Left ventricle myocardium inferior (tissue), 1 donor: ENCODE data around the gene ZFHX3. TPM values are rescaled to one million over a fixed set of nuclear protein-coding genes. Genes with fewer than 3 reads are reported as not detected.

ENCODE experiments used
- DNase-seq: peaks from one replicate; pipeline ENCODE4 v3.0.0-alpha.2; 2020
- H3K27ac ChIP-seq: fragments of 200-600 bp; replicated peaks from 2 replicates; pipeline ENCODE4 v1.8.0; 2021
- H3K27me3 ChIP-seq: fragments of 200-600 bp; 2 replicates; pipeline ENCODE4 v1.8.0; 2021; ENCODE audit warnings: low read depth
- H3K36me3 ChIP-seq: fragments of 200-600 bp; 2 replicates; pipeline ENCODE4 v1.8.0; 2021
- H3K4me1 ChIP-seq: fragments of 200-600 bp; 2 replicates; pipeline ENCODE4 v1.8.0; 2021
- H3K4me3 ChIP-seq: fragments of 200-600 bp; 2 replicates; pipeline ENCODE4 v1.8.0; 2021; ENCODE audit warnings: mild to moderate bottlenecking, moderate library complexity
- H3K9me3 ChIP-seq: fragments of 200-600 bp; replicated peaks from 2 replicates; pipeline ENCODE4 v1.8.0; 2021
- intact Hi-C: fragments of 100-400 bp; cut with micrococcal nuclease; formaldehyde crosslinking; loops from one replicate; pipeline ENCODE4 v1.11.0; 2022
- total RNA-seq: library from RNA; stranded (reverse); fragmentation: NEBNext Ultra II Directional; extraction: Animal tissue kit (Norgen Biotek cat#: 25700); gene quantifications from one replicate; pipeline ENCODE4 v1.2.1, GENCODE V29; 2021
- TF ChIP-seq, protein P1 (sequence below): fragments of 200-600 bp; IDR thresholded peaks from 2 replicates; pipeline ENCODE4 v1.8.0; 2021; ENCODE audit warnings: antibody characterized with exemption, mild to moderate bottlenecking, borderline replicate concordance
- donor health status: DM: no; HTN: yes; CAD: no; lungs with severe emphysema.

The ZFHX3 gene
- total RNA-seq, 1 donor from 2014 or later = 9.6 TPM

DNA sequence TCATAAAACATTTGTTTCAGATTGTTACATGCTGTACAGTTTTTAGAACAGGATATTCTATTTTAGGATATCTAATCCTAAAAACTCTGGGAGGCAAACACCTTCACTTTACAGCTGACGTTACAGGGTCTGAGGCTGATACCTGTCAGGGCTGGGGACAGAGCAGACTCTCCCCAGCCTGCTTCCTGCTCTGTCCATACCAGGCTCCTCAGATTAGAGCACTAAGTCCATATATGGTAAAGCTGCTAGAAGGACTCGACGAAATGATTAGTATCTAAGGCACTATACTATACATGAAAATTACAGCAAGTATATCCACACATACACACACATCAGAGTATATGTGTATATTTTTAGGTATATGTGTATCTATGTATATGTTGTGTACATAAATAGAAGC lies 125.2 kb downstream of the ZFHX3 start:
- Histone ChIP-seq H3K36me3 (no peaks in the 10 kb centered on the region), H3K27me3 (no peaks in the 10 kb centered on the region), H3K9me3 (peaks cover 7% of the 10 kb centered on the region), H3K27ac (no peak overlapping the region), H3K4me1 (peaks cover 22% of the 10 kb centered on the region), H3K4me3 (no peak overlapping the region)
- no peak for DNase-seq
- intact Hi-C loops = no loop called here
- TF ChIP-seq, protein P1, sequence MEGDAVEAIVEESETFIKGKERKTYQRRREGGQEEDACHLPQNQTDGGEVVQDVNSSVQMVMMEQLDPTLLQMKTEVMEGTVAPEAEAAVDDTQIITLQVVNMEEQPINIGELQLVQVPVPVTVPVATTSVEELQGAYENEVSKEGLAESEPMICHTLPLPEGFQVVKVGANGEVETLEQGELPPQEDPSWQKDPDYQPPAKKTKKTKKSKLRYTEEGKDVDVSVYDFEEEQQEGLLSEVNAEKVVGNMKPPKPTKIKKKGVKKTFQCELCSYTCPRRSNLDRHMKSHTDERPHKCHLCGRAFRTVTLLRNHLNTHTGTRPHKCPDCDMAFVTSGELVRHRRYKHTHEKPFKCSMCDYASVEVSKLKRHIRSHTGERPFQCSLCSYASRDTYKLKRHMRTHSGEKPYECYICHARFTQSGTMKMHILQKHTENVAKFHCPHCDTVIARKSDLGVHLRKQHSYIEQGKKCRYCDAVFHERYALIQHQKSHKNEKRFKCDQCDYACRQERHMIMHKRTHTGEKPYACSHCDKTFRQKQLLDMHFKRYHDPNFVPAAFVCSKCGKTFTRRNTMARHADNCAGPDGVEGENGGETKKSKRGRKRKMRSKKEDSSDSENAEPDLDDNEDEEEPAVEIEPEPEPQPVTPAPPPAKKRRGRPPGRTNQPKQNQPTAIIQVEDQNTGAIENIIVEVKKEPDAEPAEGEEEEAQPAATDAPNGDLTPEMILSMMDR = no peak

DNA sequence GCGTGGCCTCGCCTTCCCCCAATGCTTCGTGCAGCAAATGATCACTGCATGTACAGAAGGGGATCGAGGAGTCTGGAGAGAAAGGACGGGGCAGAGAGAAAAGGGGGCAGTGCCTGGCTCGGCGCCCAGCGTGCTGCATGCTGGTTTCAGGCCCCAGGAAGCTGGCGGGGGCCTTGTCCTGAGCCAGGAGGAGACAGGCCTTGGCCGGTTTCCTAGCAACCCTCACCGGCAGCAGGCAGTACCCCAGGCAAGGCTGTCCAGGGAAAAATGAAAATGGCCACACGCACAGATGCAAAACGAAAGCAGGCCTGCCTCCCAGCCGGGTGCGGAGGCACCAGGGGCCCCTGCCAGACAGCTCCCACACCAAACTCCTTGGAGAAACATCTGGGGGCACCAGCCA lies 126.3 kb downstream of the ZFHX3 start:
- H3K4me1 ChIP-seq = peaks cover 16% of the 10 kb centered on the region
- no peaks in the 10 kb centered on the region for H3K36me3 ChIP-seq
- no peak overlapping the region for H3K4me3 ChIP-seq
- DNase-seq = no peak
- H3K27me3 ChIP-seq = no peaks in the 10 kb centered on the region
- no peak overlapping the region for H3K27ac ChIP-seq
- TF ChIP-seq, protein P1 = no peak
- peaks cover 7% of the 10 kb centered on the region for H3K9me3 ChIP-seq
- intact Hi-C loops = no loop called here

DNA sequence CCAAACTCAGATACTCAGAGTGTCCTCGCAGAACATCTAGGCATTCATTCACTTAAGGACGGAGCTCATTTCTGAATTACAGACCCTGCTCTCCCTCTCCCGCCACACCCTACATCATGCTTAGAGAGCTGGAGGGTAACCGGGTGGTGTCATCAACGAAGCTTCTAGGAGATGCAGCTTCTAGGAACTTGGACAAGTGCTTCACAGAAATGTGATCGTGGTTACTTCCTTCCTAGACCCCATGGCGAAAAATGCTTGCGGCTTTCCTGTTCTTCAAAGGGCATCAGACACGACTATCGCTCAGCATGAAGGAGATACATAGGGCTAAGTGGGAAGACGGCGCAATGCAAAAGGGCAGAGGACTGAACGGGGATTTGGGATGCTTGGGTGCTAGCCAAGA lies 126.8 kb downstream of the ZFHX3 start:
- TF ChIP-seq, protein P1 = no peak
- Histone ChIP-seq H3K4me1 (peaks cover 16% of the 10 kb centered on the region), H3K9me3 (peaks cover 7% of the 10 kb centered on the region), H3K27ac (no peak overlapping the region), H3K36me3 (no peaks in the 10 kb centered on the region), H3K27me3 (no peaks in the 10 kb centered on the region), H3K4me3 (no peak overlapping the region)
- intact Hi-C loops = no loop called here
- no peak for DNase-seq

DNA sequence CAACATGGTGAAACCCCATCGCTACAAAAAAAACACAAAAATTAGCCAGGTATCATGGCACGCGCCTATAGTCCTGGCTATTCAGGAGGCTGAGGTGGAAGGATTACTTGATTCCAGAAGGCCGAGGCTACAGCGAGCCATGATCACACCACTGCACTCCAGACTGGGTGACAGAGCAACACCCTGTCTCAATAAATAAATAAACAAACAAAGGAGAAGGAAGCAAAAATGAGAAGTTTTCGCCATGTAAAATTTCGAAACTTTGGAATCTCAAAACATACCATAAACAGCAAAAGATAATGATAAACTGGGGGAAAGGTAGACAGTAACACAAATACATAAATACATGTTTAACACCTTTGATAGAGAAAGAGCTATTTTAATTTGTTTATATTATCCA lies 130.9 kb downstream of the ZFHX3 start:
- peaks cover 7% of the 10 kb centered on the region for H3K9me3 ChIP-seq
- intact Hi-C loops = no loop called here
- no peak for DNase-seq
- peaks cover 8% of the 10 kb centered on the region for H3K4me1 ChIP-seq
- no peak overlapping the region for H3K4me3 ChIP-seq
- TF ChIP-seq, protein P1 = no peak
- no peak overlapping the region for H3K27ac ChIP-seq
- no peaks in the 10 kb centered on the region for H3K27me3 ChIP-seq
- H3K36me3 ChIP-seq = no peaks in the 10 kb centered on the region

DNA sequence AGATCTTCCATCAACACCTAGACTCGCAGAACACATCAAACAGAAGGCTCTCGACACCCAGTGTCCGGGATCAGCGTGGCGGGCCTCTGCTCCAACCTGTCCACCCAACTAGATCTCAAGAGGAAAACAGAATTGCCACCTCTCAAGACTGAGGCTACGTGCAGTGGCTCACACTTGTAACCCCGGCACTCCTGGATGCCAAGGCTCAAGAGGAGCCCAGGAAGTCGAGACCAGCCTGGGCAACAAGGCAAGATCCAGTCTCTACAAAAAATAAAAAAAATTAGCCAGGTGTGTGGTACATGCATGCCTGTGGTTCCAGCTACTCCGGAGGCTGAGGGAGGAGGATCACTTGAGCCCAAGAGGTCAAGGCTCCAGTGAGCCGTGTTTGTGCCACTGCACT lies 132.6 kb downstream of the ZFHX3 start:
- no peak for DNase-seq
- H3K9me3 ChIP-seq = peaks cover 7% of the 10 kb centered on the region
- H3K36me3 ChIP-seq = no peaks in the 10 kb centered on the region
- no peaks in the 10 kb centered on the region for H3K27me3 ChIP-seq
- intact Hi-C loops = no loop called here
- H3K4me3 ChIP-seq = no peak overlapping the region
- H3K4me1 ChIP-seq = no peaks in the 10 kb centered on the region
- H3K27ac ChIP-seq = no peak overlapping the region
- TF ChIP-seq, protein P1 = no peak

DNA sequence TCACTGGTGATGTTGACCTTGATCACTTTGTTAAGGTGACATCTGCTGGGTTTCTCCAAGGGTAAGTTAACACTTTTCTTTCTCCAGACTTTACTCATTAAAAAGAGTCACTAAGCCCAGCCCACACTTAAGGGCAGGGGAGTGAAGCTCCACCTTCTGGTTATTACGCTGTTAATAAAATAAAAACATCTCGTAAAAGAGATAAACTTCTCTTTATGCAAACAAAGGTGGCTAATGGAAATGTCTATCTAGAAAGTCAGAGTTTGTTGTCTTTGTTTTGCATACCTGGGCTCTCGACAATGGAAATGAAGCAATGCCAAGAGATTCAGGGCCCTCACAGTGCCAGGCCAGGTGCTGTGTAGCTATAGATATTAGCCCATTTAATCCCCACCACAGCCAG lies 134.4 kb downstream of the ZFHX3 start:
- intact Hi-C loops = no loop called here
- Histone ChIP-seq H3K4me3 (no peak overlapping the region), H3K4me1 (no peaks in the 10 kb centered on the region), H3K36me3 (no peaks in the 10 kb centered on the region), H3K9me3 (peaks cover 6% of the 10 kb centered on the region), H3K27ac (no peak overlapping the region), H3K27me3 (no peaks in the 10 kb centered on the region)
- no peak for DNase-seq
- TF ChIP-seq, protein P1 = no peak
